ENCODE measurements around the gene BCL6.
A peak's percentile ranks its signal among the peaks of the same experiment; 100 is the strongest.

Gene BCL6

GRCh38 chr3:187745201-187746058, at the start of gene BCL6:
BCL6 (minus strand) TSS chr3:187745468; CDS start chr3:187733693, 11,775 bp downstream.
- DNase-seq = peak; percentile 94 to 98

- no peak for DNase-seq
These were observed 49.5 kb upstream of the BCL6 start for GRCh38 chr3:187794731-187795130.

GRCh38 chr3:187793618-187794017, 48.4 kb upstream of the BCL6 start:
- no peak for DNase-seq

GRCh38 chr3:187792521-187792920, 47.3 kb upstream of the BCL6 start:
- DNase-seq = no peak

GRCh38 chr3:187789872-187790271, 44.6 kb upstream of the BCL6 start:
- DNase-seq = no peak

- DNase-seq = no peak
These were observed 44.0 kb upstream of the BCL6 start for GRCh38 chr3:187788984-187789857.

- DNase-seq = no peak
These were observed 37.8 kb upstream of the BCL6 start for GRCh38 chr3:187783098-187783497.

- DNase-seq = no peak
These were observed 36.7 kb upstream of the BCL6 start for GRCh38 chr3:187782006-187782405.

GRCh38 chr3:187781001-187781400, 35.7 kb upstream of the BCL6 start:
- no peak for DNase-seq

GRCh38 chr3:187778726-187779125, 33.5 kb upstream of the BCL6 start:
- DNase-seq = no peak

GRCh38 chr3:187777331-187777941, 32.2 kb upstream of the BCL6 start:
- peak; percentile 54 to 66 for DNase-seq

- no peak for DNase-seq
These were observed 30.3 kb upstream of the BCL6 start for GRCh38 chr3:187775549-187775948.

GRCh38 chr3:187774185-187774789, 29.0 kb upstream of the BCL6 start:
- peak in 1 of 2 donors; percentile 51 for DNase-seq

GRCh38 chr3:187773233-187774184, 28.2 kb upstream of the BCL6 start:
- peak in 1 of 2 donors; percentile 23 for DNase-seq

- peak in 1 of 2 donors; percentile 66 for DNase-seq
These were observed 25.0 kb upstream of the BCL6 start for GRCh38 chr3:187770224-187770623.

- no peak for DNase-seq
These were observed 24.5 kb upstream of the BCL6 start for GRCh38 chr3:187769771-187770170.

GRCh38 chr3:187767266-187768012, 22.2 kb upstream of the BCL6 start:
- DNase-seq = no peak

- no peak for DNase-seq
These were observed 20.1 kb upstream of the BCL6 start for GRCh38 chr3:187765342-187765741.

- DNase-seq = no peak
These were observed 18.8 kb upstream of the BCL6 start for GRCh38 chr3:187763850-187764648.

- no peak for DNase-seq
These were observed 17.5 kb upstream of the BCL6 start for GRCh38 chr3:187762792-187763191.
